ENCODE measurements around the gene CLIC3.
A peak's percentile ranks its signal among the peaks of the same experiment; 100 is the strongest.

Gene CLIC3

GRCh38 chr9:136994888-136995230 lies 1.5 kb downstream of the CLIC3 start:
- no peak overlapping the region for H3K27ac ChIP-seq (ENCODE audit: low read depth, low read length)
- no peak overlapping the region for H3K4me3 ChIP-seq (ENCODE audit: insufficient read depth, low read length, poor library complexity, severe bottlenecking)
- no peaks in the 10 kb centered on the region for H3K9me2 ChIP-seq (replicated peaks; ENCODE audit: insufficient read depth, low read length)
- no peaks in the 10 kb centered on the region for H4K20me1 ChIP-seq (ENCODE audit: low read depth, low read length)
- no peak overlapping the region for H2AFZ ChIP-seq (ENCODE audit: low read depth, low read length, severe bottlenecking)
- H3K4me2 ChIP-seq (ENCODE audit: low read depth, low read length, poor library complexity, severe bottlenecking) = no peak overlapping the region
- H3K9ac ChIP-seq (ENCODE audit: low read length) = no peak overlapping the region
- no peaks in the 10 kb centered on the region for H3K27me3 ChIP-seq (ENCODE audit: low read length)
- no peaks in the 10 kb centered on the region for H3F3A ChIP-seq (ENCODE audit: insufficient read depth)
- H3K36me3 ChIP-seq (ENCODE audit: low read length) = no peaks in the 10 kb centered on the region
- TF ChIP-seq CTCF (IDR thresholded peaks at IDR 0.05; ENCODE audit: insufficient read depth, low read length, poor library complexity, severe bottlenecking) (no peak), EZH2phosphoT487 (conservative IDR thresholded peaks at IDR 0.05; ENCODE audit: low read length) (no peak)
- no peaks in the 10 kb centered on the region for H3K79me2 ChIP-seq (ENCODE audit: insufficient read depth, low read length)
- no peaks in the 10 kb centered on the region for H3K9me3 ChIP-seq (ENCODE audit: insufficient read depth, low read length)

GRCh38 chr9:136994180-136994887 lies 2.0 kb downstream of the CLIC3 start:
- H4K20me1 ChIP-seq (ENCODE audit: low read depth, low read length) = no peaks in the 10 kb centered on the region
- TF ChIP-seq CTCF (IDR thresholded peaks at IDR 0.05; ENCODE audit: insufficient read depth, low read length, poor library complexity, severe bottlenecking) (no peak), EZH2phosphoT487 (conservative IDR thresholded peaks at IDR 0.05; ENCODE audit: low read length) (no peak)
- H3K9me3 ChIP-seq (ENCODE audit: insufficient read depth, low read length) = no peaks in the 10 kb centered on the region
- no peaks in the 10 kb centered on the region for H3F3A ChIP-seq (ENCODE audit: insufficient read depth)
- H3K9ac ChIP-seq (ENCODE audit: low read length) = no peak overlapping the region
- H2AFZ ChIP-seq (ENCODE audit: low read depth, low read length, severe bottlenecking) = no peak overlapping the region
- no peaks in the 10 kb centered on the region for H3K79me2 ChIP-seq (ENCODE audit: insufficient read depth, low read length)
- H3K9me2 ChIP-seq (replicated peaks; ENCODE audit: insufficient read depth, low read length) = no peaks in the 10 kb centered on the region
- H3K4me3 ChIP-seq (ENCODE audit: insufficient read depth, low read length, poor library complexity, severe bottlenecking) = no peak overlapping the region
- H3K27me3 ChIP-seq (ENCODE audit: low read length) = no peaks in the 10 kb centered on the region
- H3K4me2 ChIP-seq (ENCODE audit: low read depth, low read length, poor library complexity, severe bottlenecking) = no peak overlapping the region
- no peaks in the 10 kb centered on the region for H3K36me3 ChIP-seq (ENCODE audit: low read length)
- H3K27ac ChIP-seq (ENCODE audit: low read depth, low read length) = no peak overlapping the region

GRCh38 chr9:136992819-136993369 lies 3.5 kb downstream of the CLIC3 start:
- peak overlapping the region; percentile 60 for H3K27ac ChIP-seq (ENCODE audit: low read depth, low read length)
- H2AFZ ChIP-seq (ENCODE audit: low read depth, low read length, severe bottlenecking) = peak overlapping the region; percentile 86
- H3K4me3 ChIP-seq (ENCODE audit: insufficient read depth, low read length, poor library complexity, severe bottlenecking) = peak overlapping the region; percentile 66
- peak overlapping the region; percentile 88 for H3K4me2 ChIP-seq (ENCODE audit: low read depth, low read length, poor library complexity, severe bottlenecking)
- no peaks in the 10 kb centered on the region for H3K9me2 ChIP-seq (replicated peaks; ENCODE audit: insufficient read depth, low read length)
- peak overlapping the region; percentile 89 for H3K9ac ChIP-seq (ENCODE audit: low read length)
- H3K36me3 ChIP-seq (ENCODE audit: low read length) = no peaks in the 10 kb centered on the region
- TF ChIP-seq CTCF (IDR thresholded peaks at IDR 0.05; ENCODE audit: insufficient read depth, low read length, poor library complexity, severe bottlenecking) (no peak), EZH2phosphoT487 (conservative IDR thresholded peaks at IDR 0.05; ENCODE audit: low read length) (no peak)
- H4K20me1 ChIP-seq (ENCODE audit: low read depth, low read length) = no peaks in the 10 kb centered on the region
- H3F3A ChIP-seq (ENCODE audit: insufficient read depth) = no peaks in the 10 kb centered on the region
- no peaks in the 10 kb centered on the region for H3K79me2 ChIP-seq (ENCODE audit: insufficient read depth, low read length)
- no peaks in the 10 kb centered on the region for H3K9me3 ChIP-seq (ENCODE audit: insufficient read depth, low read length)
- H3K27me3 ChIP-seq (ENCODE audit: low read length) = no peaks in the 10 kb centered on the region

Measured in SU-DHL-6 (cell line).